Measurements from ENCODE around the gene ATP6V0A1.
"Not testable (repeated sequence)": the region's sequence is repeated elsewhere in the genome, so short reads cannot be mapped to it uniquely, and the experiment has no call there.

Gene ATP6V0A1

DNA sequence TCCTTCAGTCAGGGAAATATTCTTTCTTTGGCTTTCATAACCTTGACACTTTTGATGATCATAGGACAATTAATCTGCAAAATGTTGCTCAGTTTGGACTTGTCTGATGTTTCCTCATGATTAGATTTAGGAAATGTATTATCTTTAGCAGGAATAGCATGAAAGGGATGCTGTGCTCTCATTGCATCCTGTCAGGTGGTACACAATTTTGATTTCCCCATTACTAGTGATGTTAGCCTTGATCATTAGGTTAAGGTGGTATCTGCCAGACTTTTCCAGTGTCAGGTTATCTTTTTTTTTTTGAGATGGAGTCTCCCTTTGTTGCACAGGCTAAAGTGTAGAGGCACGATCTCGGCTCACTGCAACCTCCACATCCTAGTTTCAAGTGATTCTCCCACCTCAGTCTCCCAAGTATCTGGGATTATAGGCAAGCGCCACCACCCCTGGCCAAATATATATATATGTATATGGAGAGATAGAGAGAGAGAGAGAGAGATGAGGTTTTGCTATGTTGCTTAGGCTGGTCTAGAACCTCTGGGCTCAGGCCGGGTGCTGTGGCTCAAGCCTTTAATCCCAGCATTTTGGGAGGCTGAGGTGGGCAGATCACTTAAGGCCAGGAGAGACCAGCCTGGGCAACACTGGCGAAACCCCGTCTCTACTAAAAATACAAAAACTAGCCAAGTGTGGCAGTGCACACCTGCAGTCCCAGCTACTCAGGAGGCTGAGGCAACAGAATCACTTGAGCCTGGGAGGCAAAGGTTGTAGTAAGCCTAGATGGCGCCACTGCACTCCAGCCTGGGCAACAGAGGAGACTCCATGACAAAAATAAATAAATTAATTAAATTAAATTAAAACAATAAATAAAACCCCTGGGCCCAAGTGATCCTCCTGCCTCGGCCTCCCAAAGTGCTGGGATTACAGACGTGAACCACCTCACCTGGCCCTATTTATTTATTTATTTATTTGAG lies 19.8 kb upstream of the ATP6V0A1 start:
- no peak for DNase-seq (ENCODE audit: low read depth)

DNA sequence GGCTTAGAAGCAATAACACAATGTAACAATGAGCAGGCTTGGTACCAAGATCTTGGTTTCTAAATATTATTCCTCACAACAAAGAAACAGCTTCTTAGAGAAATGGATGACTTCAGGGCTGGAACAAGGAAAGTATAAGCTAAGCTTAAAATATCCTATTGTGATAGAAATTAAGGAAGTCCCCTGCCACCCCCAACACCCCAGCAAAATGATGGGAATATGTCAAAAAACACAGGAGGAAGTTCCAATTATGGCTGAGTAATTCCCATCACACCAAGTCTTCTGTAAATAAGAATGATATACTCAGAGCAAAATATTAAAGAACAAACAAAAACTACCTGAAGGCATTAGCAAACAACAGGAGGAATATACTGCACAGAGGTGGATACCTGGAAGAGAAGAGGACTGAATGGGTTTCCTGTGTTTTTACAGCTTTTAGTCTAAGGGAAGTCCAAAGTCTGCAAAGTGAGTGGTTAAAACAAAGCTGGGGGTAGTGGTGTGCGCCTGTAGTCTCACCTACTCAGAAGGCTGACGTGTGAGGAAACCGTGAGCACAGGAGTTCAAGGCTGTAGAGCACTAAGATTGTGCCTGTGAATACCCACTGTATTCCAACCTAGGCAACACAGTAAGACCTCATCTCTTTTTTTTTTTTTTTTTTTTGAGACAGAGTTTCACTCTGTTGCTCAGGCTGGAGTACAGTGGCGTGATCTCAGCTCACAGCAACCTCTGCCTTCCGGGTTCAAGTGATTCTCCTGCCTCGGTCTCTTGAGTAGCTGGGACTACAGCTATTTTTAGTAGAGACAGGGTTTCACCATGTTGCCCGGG lies 17.1 kb upstream of the ATP6V0A1 start:
- no peak for DNase-seq (ENCODE audit: low read depth)

DNA sequence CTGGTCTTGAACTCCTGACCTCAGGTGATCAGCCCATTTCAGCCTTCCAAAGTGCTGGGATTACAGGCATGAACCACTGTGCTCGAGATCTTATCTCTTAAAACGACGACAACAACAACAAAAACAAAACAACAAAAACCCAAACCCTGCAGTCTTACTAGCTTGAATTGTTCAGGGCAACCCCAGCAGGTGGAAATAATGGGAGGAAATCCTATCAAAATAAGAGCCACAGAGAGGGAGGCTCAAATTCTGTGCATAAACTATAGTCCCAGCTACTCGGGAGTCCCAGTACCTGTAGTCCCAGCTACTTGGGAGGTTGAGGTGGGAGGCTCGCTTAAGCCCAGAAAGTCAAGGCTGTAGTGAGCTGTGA lies 16.5 kb upstream of the ATP6V0A1 start:
- no peak for DNase-seq (ENCODE audit: low read depth)

DNA sequence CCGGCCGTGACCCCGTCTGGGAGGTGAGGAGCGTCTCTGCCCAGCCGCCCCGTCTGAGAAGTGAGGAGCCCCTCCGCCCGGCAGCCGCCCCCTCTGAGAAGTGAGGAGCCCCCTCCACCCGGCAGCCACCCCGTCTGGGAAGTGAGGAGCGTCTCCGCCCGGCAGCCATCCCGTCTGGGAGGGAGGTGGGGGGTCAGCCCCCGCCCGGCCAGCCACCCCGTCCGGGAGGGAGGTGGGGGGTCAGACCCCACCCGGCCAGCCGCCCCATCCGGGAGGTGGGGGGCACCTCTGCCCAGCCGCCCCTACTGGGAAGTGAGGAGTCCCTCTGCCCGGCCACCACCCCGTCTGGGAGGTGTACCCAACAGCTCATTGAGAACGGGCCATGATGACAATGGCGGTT lies 9.5 kb upstream of the ATP6V0A1 start:
- DNase-seq (ENCODE audit: low read depth), result not testable (repeated sequence)

DNA sequence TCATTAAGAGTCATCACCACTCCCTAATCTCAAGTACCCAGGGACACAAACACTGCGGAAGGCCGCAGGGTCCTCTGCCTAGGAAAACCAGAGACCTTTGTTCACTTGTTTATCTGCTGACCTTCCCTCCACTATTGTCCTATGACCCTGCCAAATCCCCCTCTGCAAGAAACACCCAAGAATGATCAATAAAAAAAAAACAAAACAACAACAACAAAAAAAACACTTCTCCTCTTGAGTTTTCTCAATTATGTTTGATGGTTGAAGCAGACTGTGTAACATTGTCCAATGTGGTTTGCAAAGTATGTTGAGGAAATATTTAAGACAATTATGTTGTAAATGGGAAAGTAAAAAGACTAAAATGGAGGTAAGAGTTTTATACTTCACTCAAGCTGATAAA lies 8.8 kb upstream of the ATP6V0A1 start:
- not testable (repeated sequence) for DNase-seq (ENCODE audit: low read depth)

DNA sequence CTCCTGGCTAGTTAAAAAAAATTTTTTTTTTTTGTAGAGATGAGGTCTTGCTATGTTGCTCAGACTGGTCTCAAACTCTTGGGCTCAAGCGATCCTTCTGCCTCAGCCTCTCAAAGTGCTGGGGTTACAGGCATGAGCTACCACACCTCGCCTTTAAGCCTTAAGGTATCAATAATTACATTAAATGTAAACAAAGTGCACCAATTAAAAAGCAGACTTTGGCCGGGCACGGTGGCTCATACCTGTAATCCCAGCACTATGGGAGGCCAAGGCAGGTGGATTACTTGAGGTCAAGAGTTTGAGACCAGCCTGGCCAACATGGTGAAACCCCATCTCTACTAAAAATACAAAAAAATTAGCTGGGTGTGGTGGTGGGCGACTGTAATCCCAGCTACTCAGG lies 7.4 kb upstream of the ATP6V0A1 start:
- DNase-seq (ENCODE audit: low read depth), result not testable (repeated sequence)

DNA sequence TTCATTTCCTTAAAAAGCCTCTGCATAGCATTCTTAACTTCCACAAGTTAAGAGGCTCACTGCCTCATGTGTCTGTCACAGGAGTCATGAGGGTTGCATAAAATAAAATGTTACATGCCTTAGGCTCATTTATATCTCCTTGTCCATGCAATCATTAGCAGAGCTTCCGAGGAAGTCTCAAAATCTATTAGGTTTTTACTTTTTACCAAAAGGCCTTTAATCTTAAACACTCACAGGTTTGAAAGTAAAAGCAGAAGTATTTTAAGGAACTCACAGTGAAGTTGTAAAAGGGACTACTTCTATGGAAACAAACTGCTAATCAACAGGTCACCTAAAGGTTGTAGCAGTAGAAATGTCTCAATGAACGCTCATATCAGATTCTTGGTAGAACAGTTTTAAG lies 5.2 kb upstream of the ATP6V0A1 start:
- no peak for DNase-seq (ENCODE audit: low read depth)

DNA sequence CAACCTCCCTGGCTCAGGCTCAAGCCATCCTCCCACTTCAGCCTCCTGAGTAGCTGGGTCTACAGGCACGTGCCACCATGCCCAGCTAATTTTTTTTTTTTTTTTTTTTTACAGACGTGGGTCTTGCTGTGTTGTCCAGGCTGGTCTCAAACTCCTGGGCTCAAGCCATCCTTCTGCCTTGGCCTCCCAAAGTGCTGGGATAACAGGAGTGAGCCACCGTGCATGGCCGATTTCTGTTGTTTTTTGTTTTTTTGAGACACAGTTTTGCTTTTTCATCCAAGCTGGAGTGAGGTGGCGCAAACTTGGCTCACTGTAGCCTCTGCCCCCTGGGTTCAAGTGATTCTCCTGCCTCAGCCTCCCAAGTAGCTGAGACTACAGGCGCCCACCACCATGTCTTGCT lies 3.7 kb upstream of the ATP6V0A1 start:
- not testable (repeated sequence) for DNase-seq (ENCODE audit: low read depth)

DNA sequence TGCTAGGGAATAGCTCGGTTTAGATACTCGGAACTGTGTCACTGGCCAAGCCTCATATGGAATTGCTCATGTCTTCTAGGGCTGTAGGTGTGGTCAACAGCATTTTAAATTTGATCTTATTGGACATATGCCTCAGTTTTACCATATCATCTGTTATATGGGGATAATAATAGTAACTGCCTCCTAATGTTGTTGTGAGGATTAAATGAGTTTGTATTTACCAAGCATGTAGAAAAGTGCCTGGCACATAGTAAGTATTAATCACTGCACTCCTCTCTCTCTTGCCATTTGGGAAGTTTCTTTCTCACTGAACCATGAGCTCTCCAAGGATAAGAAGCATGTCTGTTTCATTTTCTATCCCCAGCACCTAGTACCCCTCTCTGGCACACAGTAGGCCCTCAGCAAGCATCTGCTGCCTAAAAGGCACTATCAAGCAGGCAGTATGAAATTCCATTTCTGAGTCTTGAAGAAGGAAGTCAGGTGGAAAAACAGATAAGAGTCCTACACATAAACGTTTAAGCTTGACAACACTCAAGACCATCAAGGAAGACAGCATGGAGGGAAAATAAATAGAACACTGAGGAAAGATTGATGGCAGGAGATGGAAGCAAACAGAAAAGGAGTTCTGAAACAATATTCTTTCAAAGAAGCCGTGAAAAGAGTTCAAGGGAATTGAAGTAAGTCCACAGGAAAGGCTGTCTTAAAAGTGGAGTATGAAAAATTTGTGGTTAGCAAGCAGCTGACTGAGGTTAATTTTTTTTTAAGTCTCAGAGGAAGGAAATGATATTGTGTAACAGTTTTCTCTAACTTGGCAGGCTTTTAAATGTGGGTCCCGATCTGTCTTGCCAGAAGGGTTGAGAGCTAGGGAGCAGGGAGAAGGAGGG lies 2.2 kb upstream of the ATP6V0A1 start:
- peak; percentile 89 for DNase-seq (ENCODE audit: low read depth)

DNA sequence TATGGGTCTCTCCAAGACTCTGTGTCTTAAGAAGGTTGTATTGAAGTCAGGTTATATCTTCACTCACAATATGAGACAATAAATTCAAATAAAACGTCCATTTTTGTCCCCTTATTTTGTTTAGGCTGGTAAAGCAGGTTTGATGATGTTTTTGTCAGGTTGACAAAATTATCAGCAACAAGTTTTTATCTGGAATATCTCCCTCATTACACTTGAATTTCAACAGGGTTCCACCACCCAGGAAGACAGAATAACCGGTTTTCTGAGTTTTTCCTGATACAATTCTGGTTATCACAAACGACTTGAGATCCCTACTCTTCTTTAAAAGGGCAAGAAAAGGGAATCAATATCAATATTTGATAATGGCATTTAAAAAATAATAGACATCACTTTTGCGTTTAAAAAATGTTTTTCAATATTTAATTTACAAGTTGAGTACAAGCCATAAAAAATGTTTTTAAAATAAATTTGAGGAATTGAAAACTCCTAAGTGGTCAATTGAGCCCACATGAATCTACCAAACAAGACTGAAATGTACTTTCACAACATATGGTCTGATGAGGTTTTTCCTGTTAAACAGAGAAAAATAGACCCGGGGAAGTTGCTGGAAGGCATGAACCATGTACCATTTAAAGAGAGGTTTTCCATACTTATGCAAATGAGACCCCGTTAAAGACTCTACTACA lies 1.4 kb upstream of the ATP6V0A1 start:
- DNase-seq (ENCODE audit: low read depth), result no peak

DNA sequence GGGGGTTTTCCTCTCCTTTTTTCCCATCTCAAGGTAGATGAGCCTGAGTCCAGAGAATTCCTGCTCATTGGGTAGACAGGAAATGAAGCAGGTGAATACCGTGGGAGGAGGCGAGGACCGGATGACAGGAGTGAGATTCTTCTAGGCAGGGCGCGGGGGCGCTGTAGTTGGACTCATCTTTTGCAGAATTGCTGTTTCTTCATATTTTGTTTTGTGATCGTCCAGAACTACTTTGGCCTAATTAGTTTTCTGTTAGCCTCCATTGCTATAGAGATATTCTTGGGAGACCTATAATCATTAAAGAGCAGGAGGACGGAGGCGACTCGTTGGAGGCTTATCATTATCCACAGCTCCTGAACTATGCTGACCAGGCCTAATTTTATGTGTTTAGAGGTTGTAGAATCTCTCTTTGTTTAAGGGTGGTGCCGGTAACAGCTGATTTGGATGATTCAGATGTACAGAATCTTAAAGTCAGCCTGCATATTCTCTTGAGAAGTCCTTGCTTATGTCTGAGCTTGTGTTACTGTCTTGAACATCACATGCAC lies 650 bp downstream of the ATP6V0A1 start:
- no peak for DNase-seq (ENCODE audit: low read depth)

DNA sequence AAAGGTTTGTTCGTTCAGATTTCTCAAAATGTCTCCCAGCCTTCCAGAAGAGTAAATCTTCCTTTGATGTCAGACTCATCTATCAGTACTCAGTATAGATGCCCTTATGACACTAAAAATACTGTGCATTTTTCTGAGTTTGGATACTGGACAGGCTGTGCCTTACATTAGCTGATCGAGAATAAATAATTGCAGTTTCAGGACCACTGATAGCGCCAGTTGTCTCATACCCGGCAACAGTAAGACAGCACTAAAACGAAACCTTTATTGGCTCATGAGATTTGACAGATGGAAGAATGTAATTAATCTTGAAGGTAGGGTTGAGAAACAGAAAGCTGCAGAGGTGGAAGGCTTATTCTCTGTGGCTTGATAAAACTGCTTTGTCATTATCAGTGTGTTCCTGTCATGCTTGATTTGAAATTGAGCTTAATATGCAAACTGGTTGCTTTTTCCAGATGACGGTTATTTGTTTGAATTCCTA lies 1.2 kb downstream of the ATP6V0A1 start:
- no peak for DNase-seq (ENCODE audit: low read depth)

DNA sequence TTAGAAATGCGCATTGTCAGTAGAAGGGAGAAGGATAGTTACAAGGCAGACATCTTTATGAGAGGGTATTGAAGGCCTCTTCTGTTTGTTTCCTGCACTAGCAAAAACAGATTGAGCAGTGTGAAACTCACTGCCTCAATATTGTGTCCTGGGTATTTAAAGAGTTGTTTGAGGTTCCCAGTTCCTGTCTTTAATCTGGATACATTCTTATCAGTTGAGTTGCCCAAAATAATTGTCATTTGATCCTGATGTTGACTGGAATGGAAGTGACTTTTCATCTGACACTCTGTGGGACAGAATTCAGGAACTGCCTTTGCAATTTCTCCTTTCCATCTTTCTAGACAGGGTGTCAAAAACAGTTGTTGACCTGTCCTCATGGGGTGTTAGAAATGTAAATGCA lies 1.7 kb downstream of the ATP6V0A1 start:
- no peak for DNase-seq (ENCODE audit: low read depth)

DNA sequence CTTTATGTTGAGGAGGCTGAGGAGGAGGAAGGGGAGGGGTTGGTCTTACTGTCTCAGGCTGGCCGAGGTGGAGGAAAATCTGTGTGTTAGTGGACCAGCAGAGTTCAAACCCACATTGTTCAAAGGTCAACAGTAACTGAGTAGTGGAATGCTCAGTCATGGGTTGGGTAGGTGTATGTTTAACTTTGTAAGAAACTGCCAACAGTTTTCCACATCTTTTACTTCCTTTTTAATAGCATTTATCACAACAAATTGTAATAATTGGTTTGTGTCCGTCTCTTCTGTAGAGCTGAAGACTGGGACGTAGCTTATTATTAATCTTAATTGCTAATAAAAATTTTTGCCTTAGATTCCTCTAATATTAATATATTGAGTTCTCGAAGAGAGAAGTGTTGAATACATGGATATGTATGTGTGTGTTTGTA lies 5.3 kb downstream of the ATP6V0A1 start:
- no peak for DNase-seq (ENCODE audit: low read depth)

DNA sequence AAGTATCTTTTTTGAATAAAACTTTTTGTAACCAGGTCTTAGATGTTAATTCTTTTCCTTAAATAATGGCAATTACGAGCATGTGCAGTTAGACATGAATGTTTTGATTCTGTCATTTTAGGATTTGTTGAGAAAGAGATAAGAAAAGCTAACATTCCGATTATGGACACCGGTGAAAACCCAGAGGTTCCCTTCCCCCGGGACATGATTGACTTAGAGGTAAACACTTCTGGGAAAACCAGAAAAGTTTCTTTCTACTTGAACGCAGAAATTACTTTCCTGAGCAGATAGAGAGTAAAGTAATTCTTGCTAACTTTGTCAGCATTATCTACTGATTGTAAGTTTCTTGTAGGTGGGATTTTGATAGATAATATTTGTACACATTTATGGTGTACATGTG lies 9.2 kb downstream of the ATP6V0A1 start:
- no peak for DNase-seq (ENCODE audit: low read depth)

DNA sequence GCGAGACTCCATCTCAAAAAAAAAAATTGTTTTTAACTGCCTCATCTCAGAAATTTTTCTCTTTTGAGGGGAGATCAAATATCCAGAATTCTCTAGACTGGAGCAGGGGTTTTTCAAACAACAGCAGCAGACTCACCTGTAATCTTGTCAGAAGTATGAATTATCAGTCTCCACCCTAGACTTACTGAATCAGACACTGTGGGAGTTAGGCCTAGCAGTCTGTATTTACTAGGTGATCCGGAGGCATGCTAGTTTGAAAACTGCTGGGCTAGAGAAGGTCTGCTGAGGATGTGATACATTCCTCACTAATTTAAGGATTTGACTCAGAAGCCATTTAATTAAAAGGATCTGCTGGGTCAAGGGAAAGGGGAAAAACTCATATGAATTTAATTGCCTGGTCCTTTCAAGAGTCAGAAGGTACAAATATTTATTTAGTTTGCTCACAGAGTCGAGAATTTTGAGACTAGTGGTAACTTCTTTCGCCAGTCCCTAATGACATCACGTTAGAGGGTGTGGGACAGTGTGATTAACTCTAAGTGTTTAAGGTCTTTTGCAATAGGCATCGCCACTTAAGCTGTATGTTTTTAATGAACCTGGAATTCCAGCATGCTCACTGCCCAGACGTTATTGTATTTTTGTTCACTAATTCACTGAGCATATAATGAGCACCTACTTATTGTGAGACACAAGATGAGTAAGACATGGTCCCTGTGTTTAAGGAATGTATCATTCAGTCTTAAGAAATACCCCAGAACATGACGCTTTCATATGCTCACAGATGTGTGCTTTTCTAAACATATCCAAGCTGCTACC lies 14.2 kb downstream of the ATP6V0A1 start:
- no peak for DNase-seq (ENCODE audit: low read depth)

DNA sequence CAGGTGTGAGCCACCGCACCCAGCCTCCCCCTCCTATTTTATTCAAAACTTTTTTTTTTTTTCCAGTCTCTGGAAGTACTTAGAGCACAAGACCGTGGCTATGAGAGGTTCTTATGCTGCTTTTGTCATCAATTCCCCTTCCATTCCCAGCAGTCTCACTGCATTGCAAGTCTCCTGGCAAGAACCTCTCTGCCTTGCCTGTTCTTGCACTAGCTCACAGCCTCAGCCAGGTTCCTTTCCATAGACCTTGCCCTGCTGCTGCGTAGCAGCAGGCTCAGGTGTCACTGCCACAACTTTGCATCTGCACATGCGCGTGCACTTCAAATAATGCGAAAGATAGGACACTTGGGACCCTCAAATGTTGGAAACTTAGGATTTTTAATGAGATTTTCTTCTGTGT lies 15.6 kb downstream of the ATP6V0A1 start:
- no peak for DNase-seq (ENCODE audit: low read depth)

DNA sequence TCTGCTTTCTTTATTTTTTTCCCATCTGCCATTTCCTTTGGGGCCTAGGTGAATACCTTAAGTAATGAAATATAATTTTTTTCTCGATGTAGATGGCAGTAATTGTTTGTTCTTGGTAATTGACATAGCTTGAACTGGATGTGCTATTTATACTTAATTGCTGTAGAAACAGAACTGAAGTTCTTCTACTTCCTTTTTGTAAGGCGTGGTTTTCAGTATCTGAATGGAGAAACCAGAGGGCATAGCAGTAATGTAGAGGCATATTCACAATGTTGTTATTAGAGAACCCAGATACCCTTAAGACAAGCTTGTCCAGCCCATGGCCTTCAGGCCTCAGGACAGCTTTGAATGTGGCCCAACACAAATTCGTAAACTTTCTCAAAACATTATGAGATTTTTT lies 16.4 kb downstream of the ATP6V0A1 start:
- no peak for DNase-seq (ENCODE audit: low read depth)

DNA sequence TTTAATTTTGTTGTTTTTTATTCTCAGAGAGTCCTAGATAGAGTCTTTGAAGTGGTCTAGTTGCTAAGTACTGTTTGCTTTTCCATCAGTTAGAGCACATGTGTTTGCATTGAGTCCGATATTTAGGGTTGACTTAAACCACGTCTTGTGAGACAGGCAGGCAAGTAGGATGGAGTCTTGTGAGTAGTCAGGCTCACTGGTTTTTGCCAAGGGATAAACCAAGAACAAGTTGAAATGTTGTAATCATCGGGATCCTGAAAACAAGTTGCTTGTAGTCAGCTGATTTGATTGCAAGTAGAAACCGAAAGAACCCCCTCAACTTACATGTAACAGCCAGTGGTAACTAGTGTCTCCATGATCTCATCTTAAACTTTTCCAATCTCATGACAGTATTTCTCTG lies 17.2 kb downstream of the ATP6V0A1 start:
- DNase-seq (ENCODE audit: low read depth), result no peak

DNA sequence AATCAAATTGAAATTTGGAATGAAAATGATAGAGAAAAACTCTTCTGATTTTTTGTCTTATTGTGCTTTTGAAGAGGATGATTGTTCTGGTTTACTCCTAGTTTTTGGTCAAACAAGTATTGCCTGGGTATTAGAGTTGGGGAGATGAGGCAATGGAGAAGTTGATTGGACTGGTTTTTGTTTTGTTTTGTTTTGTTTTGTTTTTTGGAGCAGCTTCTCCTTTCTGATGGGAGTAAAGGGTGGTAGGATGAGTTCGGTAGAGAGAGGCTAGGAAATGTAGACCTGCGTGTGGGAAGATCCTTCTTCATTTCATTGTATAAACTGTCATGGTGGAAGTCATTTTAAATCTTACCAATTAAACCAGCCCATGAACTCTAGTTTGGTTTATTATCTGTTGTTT lies 17.7 kb downstream of the ATP6V0A1 start:
- no peak for DNase-seq (ENCODE audit: low read depth)
